CD4-positive, CD25-positive, alpha-beta regulatory T cell (primary cell): ENCODE results near the gene SGPP1. TPM values are rescaled to one million over a fixed set of nuclear protein-coding genes. Genes with fewer than 3 reads are reported as not detected.
A peak's percentile ranks its signal among the peaks of the same experiment; 100 is the strongest.
"Not testable (repeated sequence)": the region's sequence is repeated elsewhere in the genome, so short reads cannot be mapped to it uniquely, and the experiment has no call there.

Experiments used
- ATAC-seq, 2 donors: fragments of 150-1000 bp; cut with Tn5 transposase; one replicate each; pipeline ENCODE4 v1.10.0; 2021; ENCODE audit warnings: low read depth in 2 of 2, moderate number of reproducible peaks in 2 of 2, moderate library complexity in 1 of 2
- DNase-seq, 3 donors: peaks; one replicate each; pipeline versions ENCODE4 v3.0.0 to v3.0.0-alpha.2; 2012 to 2022; ENCODE audit warnings: mixed read lengths in 1 of 3
- H3K27ac ChIP-seq: one replicate; pipeline ENCODE4 v1.7.0; 2013; ENCODE audit warnings: mild to moderate bottlenecking, low read length; ENCODE audit not compliant: insufficient read depth, poor library complexity, severe bottlenecking
- H3K27me3 ChIP-seq: one replicate; pipeline ENCODE4 v1.7.0; 2013; ENCODE audit warnings: low read length; ENCODE audit not compliant: control insufficient read depth, insufficient read depth
- H3K36me3 ChIP-seq: one replicate; pipeline ENCODE4 v1.7.0; 2013; ENCODE audit warnings: mild to moderate bottlenecking, low read length, moderate library complexity; ENCODE audit not compliant: control insufficient read depth, insufficient read depth
- H3K4me1 ChIP-seq: 2 replicates; pipeline ENCODE4 v1.7.0; 2013; ENCODE audit warnings: mild to moderate bottlenecking, low read length; ENCODE audit not compliant: insufficient read depth, control insufficient read depth, poor library complexity, severe bottlenecking
- H3K4me3 ChIP-seq: one replicate; pipeline ENCODE4 v1.7.0; 2013; ENCODE audit warnings: low read depth, mild to moderate bottlenecking, low read length, moderate library complexity
- H3K9me3 ChIP-seq, 2 experiments: 1 replicate in 1 of 2; 2 replicates in 1 of 2; pipeline ENCODE4 v1.7.0; 2013; ENCODE audit warnings: low read length in 2 of 2, mild to moderate bottlenecking in 1 of 2, moderate library complexity in 1 of 2; ENCODE audit not compliant: control insufficient read depth in 2 of 2
- H3K27ac Mint-ChIP-seq, 3 donors: one replicate each; pipeline ENCODE4 v1.8.0; 2020 to 2022; ENCODE audit warnings: mild to moderate bottlenecking in 3 of 3, mixed read lengths in 3 of 3, moderate library complexity in 2 of 3
- H3K27me3 Mint-ChIP-seq: one replicate; pipeline ENCODE4 v1.8.0; 2022; ENCODE audit warnings: mild to moderate bottlenecking, mixed read lengths
- H3K36me3 Mint-ChIP-seq: one replicate; pipeline ENCODE4 v1.8.0; 2020; ENCODE audit warnings: mixed read lengths
- H3K4me1 Mint-ChIP-seq, 4 donors: one replicate each; pipeline ENCODE4 v1.8.0; 2020 to 2022; ENCODE audit warnings: mixed read lengths in 4 of 4, mild to moderate bottlenecking in 1 of 4
- H3K4me3 Mint-ChIP-seq, 4 donors: one replicate each; pipeline ENCODE4 v1.8.0; 2020 to 2022; ENCODE audit warnings: mild to moderate bottlenecking in 4 of 4, mixed read lengths in 4 of 4, moderate library complexity in 3 of 4
- H3K9me3 Mint-ChIP-seq, 7 donors: one replicate each; pipeline ENCODE4 v1.8.0; 2020 to 2022; ENCODE audit warnings: mixed read lengths in 7 of 7, mild to moderate bottlenecking in 3 of 7, moderate library complexity in 2 of 7
- polyA plus RNA-seq, 4 donors: library from polyadenylated mRNA; unstranded; fragments of 300-500 nt; fragmentation: Illumina TruSeq; gene quantifications; one replicate each; pipeline ENCODE4 v1.2.3, GENCODE V29; 2021
- total RNA-seq: library from RNA; stranded (reverse); gene quantifications from one replicate; pipeline ENCODE4 v1.2.3, GENCODE V29; 2022

SGPP1 gene
- total and polyA plus RNA-seq, 5 donors from 2014 or later, result 24.9 to 38.6 (median 29.8) TPM

DNA sequence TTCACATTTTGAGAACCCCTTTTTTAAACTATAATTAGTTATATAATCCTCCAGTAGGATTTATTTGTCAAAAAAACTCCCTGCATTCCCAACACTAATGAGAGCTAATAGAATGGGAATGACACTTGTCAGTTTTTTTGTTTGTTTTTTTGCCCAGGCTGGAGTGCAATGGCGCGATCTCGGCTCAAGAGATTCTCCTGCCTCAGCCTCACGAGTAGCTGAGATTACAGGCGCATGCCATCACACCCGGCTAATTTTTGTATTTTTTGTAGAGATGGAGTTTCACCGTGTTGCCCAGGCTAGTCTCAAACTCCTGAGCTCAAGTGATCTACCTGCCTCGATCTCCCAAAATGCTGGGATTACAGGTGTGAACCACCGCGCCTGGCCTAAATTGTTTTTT lies 66.0 kb downstream of the SGPP1 start:
- H3K4me3 ChIP-seq, ATAC-seq, H3K27me3 Mint-ChIP-seq, H3K4me3 Mint-ChIP-seq, DNase-seq, H3K9me3 ChIP-seq, H3K27ac ChIP-seq, H3K27me3 ChIP-seq, H3K9me3 Mint-ChIP-seq, H3K36me3 ChIP-seq, H3K27ac Mint-ChIP-seq, H3K4me1 ChIP-seq: not testable (repeated sequence)
- H3K4me1 Mint-ChIP-seq, result peaks cover 0 to 12% (median 7%) of the 10 kb centered on the region in 4 donors
- H3K36me3 Mint-ChIP-seq, result peaks cover 18% of the 10 kb centered on the region

DNA sequence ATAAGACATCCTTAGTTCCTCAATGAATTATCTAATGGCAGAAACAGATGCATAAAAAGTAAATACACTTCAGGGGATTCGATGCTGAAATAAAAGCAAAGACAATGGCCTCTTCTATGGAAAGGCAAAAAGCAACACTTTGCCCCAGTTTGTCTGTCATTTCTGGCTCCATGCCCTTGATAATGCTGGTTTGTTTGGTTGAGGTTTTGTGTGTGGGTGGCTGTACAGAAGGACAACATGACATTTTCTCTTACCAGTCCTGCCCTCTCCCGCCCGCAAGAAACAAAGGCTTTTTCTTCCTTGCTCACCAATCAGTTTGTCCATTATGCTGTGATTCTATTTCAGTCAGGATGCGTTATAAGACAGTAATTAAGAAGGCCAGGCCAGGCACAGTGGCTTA lies 68.1 kb downstream of the SGPP1 start:
- no peak overlapping the region for H3K27ac Mint-ChIP-seq
- H3K36me3 Mint-ChIP-seq, result peaks cover 22% of the 10 kb centered on the region
- no peak overlapping the region for H3K4me3 Mint-ChIP-seq
- Histone ChIP-seq H3K27me3 (no peaks in the 10 kb centered on the region), H3K9me3 (no peaks in the 10 kb centered on the region), H3K4me3 (no peak overlapping the region), H3K36me3 (no peaks in the 10 kb centered on the region), H3K27ac (no peak overlapping the region), H3K4me1 (no peaks in the 10 kb centered on the region)
- H3K4me1 Mint-ChIP-seq, result peaks cover 0 to 13% (median 12%) of the 10 kb centered on the region in 4 donors
- ATAC-seq (no peak), DNase-seq (no peak)
- H3K9me3 Mint-ChIP-seq, result no peaks in the 10 kb centered on the region
- no peaks in the 10 kb centered on the region for H3K27me3 Mint-ChIP-seq

DNA sequence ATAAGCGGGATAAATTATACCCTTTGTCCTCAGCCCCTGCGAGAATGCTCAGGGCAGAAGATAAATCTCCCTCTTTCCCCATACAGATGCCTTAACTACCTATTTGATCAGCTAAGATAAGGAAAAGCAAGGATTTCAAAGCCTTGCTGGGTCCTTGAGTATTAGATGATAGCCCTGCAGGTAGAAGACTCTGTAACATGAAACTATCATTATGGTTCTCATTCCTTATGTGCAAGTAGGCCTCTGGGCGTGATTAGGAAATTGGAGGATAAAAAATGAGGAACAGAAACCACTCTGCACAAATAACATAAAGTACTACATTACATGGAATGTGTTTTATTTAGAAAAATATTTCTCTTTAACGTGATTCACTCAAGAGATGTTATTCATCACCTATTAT lies 71.7 kb downstream of the SGPP1 start:
- no peaks in the 10 kb centered on the region for H3K9me3 Mint-ChIP-seq
- DNase-seq (no peak), ATAC-seq (no peak)
- peaks cover 8 to 37% (median 19%) of the 10 kb centered on the region in 4 donors for H3K4me1 Mint-ChIP-seq
- H3K27ac ChIP-seq, result no peak overlapping the region
- H3K9me3 ChIP-seq, result no peaks in the 10 kb centered on the region
- H3K27me3 ChIP-seq, result no peaks in the 10 kb centered on the region
- peaks cover 25% of the 10 kb centered on the region for H3K36me3 Mint-ChIP-seq
- H3K36me3 ChIP-seq, result no peaks in the 10 kb centered on the region
- no peak overlapping the region for H3K27ac Mint-ChIP-seq
- H3K27me3 Mint-ChIP-seq, result no peaks in the 10 kb centered on the region
- no peak overlapping the region for H3K4me3 Mint-ChIP-seq
- H3K4me1 ChIP-seq, result peaks cover 18% of the 10 kb centered on the region
- H3K4me3 ChIP-seq, result no peak overlapping the region

DNA sequence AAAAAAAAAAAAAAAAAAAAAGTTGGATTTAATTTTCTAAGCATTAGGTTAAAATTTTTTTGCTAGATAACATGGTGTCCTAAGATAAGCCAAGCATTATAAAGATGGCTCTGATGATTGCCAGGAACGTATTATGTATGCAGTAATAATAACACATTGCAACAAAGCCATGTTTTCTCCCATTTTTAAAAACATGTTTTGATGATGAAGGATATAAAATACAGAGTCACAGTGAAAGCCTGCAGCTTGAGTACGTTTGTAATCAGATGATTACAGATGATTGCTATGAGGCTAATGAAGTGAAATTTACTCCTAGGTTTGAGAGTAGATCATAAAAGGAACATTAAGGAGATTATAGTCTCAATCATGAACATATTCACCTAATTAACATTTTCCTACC lies 72.9 kb downstream of the SGPP1 start:
- Mint-ChIP-seq H3K36me3 (peaks cover 23% of the 10 kb centered on the region), H3K27me3 (no peaks in the 10 kb centered on the region), H3K27ac (no peak overlapping the region), H3K4me1 (peaks cover 18 to 45% (median 25%) of the 10 kb centered on the region in 4 donors), H3K4me3 (no peak overlapping the region), H3K9me3 (no peaks in the 10 kb centered on the region)
- Histone ChIP-seq H3K9me3 (no peaks in the 10 kb centered on the region), H3K27me3 (no peaks in the 10 kb centered on the region), H3K4me1 (peaks cover 31% of the 10 kb centered on the region), H3K4me3 (no peak overlapping the region), H3K36me3 (no peaks in the 10 kb centered on the region), H3K27ac (no peak overlapping the region)
- DNase-seq (no peak), ATAC-seq (no peak)

DNA sequence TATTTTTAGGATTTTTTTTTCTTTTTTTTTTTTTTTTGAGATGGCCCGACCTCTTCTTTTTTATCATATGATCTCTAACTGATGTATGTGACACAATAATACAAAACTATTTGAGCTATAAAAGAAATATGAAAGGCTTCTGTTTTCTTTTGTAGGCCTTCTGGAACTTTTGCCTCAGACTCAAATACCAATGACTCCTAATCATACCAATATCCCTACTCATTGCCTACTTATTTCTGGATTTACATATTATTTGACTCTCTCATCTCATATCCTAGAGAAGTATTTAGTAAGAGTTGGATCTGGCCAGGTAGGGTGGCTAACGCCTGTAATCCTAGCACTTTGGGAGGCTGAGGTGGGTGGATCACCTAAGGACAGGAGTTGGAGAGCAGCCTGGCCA lies 73.5 kb downstream of the SGPP1 start:
- peaks cover 19% of the 10 kb centered on the region for H3K36me3 Mint-ChIP-seq
- Histone ChIP-seq H3K4me1 (peaks cover 37% of the 10 kb centered on the region), H3K27ac (no peak overlapping the region), H3K9me3 (no peaks in the 10 kb centered on the region), H3K27me3 (no peaks in the 10 kb centered on the region), H3K4me3 (no peak overlapping the region), H3K36me3 (no peaks in the 10 kb centered on the region)
- DNase-seq (no peak), ATAC-seq (no peak)
- no peaks in the 10 kb centered on the region for H3K27me3 Mint-ChIP-seq
- no peak overlapping the region for H3K4me3 Mint-ChIP-seq
- peaks cover 24 to 44% (median 27%) of the 10 kb centered on the region in 4 donors for H3K4me1 Mint-ChIP-seq
- no peaks in the 10 kb centered on the region for H3K9me3 Mint-ChIP-seq
- peak overlapping the region in 2 of 3 donors; percentile 20 to 77 for H3K27ac Mint-ChIP-seq

DNA sequence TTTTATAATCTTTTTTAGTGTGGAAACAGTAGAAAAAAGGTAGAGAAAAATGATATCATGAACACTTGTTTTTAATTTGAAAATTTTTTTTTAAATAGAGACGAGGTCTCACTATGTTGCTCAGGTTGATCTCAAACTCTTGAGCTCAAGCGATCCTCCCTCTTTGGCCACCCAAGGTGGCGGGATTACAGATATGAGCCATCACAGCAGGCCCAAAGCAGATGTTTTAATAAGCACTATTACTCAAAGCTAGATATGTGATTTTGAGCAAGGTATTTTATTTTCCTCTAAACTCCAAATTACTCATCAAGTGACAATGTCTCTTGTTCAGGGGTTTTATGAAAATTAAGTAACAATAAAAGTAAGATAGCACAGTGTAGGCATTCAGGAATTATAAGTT lies 75.5 kb downstream of the SGPP1 start:
- Mint-ChIP-seq H3K36me3 (peaks cover 24% of the 10 kb centered on the region), H3K4me3 (peak overlapping the region in 1 of 4 donors; percentile 66), H3K9me3 (no peaks in the 10 kb centered on the region), H3K27me3 (no peaks in the 10 kb centered on the region), H3K27ac (peak overlapping the region; percentile 67 to 92 (median 84)), H3K4me1 (peaks cover 24 to 62% (median 28%) of the 10 kb centered on the region in 4 donors)
- Histone ChIP-seq H3K4me1 (peaks cover 39% of the 10 kb centered on the region), H3K27me3 (no peaks in the 10 kb centered on the region), H3K27ac (peak overlapping the region; percentile 83), H3K4me3 (peak overlapping the region; percentile 26), H3K36me3 (no peaks in the 10 kb centered on the region), H3K9me3 (no peaks in the 10 kb centered on the region)
- ATAC-seq, result no peak
- DNase-seq, result peak in 1 of 3 donors; percentile 15

DNA sequence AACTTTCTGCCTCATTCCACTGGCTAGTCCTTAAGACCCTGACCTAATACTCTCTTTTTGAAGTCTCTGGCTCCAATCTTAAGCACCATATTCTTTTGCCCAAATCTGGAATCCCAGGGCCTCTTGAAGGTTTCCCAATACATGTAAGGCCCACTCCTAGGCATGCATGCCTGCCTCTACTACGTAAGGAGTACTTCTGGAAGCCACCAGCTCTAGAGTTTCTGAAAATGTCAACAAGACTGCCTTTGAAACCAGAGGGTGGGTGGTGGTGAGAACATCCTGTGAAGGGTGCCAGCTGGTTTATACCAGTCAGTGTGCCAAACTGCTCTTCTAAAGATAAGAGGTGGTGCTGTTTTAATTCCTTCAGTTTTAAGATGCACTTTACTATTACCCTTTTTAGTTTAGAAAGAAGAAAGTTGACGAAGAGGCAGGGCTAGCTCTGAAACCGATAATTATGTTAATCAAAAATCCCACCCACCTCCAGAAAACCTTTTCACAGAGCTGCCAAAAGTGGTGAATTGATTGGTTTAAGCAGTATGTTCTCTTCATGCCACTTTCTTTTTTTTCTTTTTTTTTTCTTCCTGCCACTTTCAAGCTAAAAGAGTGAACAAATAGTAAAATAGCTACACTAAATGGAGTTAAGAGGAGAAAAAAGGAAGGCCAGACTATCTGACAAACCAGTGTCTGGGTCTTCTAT lies 77.5 kb downstream of the SGPP1 start:
- peak; percentile 99 for ATAC-seq
- H3K9me3 ChIP-seq, result no peaks in the 10 kb centered on the region
- Mint-ChIP-seq H3K4me1 (peaks cover 16 to 78% (median 24%) of the 10 kb centered on the region in 4 donors), H3K9me3 (no peaks in the 10 kb centered on the region), H3K36me3 (peaks cover 22% of the 10 kb centered on the region), H3K27ac (peak overlapping the region; percentile 99 to 100 (median 99)), H3K27me3 (no peaks in the 10 kb centered on the region), H3K4me3 (peak overlapping the region; percentile 35 to 80 (median 76))
- H3K4me1 ChIP-seq, result peaks cover 39% of the 10 kb centered on the region
- peak overlapping the region; percentile 83 for H3K27ac ChIP-seq
- no peaks in the 10 kb centered on the region for H3K36me3 ChIP-seq
- H3K27me3 ChIP-seq, result no peaks in the 10 kb centered on the region
- peak; percentile 19 to 95 (median 84) for DNase-seq
- peak overlapping the region; percentile 77 for H3K4me3 ChIP-seq
